HG02588 (cell line): Measurements from ENCODE around the gene TMEM89.

ENCODE experiments used
- ATAC-seq: cut with Tn5 transposase; IDR thresholded peaks from one replicate; pipeline ENCODE4 v1.9.1; 2021; ENCODE audit warnings: mild to moderate bottlenecking, moderate library complexity; ENCODE audit not compliant: unreplicated experiment

The TMEM89 gene

DNA sequence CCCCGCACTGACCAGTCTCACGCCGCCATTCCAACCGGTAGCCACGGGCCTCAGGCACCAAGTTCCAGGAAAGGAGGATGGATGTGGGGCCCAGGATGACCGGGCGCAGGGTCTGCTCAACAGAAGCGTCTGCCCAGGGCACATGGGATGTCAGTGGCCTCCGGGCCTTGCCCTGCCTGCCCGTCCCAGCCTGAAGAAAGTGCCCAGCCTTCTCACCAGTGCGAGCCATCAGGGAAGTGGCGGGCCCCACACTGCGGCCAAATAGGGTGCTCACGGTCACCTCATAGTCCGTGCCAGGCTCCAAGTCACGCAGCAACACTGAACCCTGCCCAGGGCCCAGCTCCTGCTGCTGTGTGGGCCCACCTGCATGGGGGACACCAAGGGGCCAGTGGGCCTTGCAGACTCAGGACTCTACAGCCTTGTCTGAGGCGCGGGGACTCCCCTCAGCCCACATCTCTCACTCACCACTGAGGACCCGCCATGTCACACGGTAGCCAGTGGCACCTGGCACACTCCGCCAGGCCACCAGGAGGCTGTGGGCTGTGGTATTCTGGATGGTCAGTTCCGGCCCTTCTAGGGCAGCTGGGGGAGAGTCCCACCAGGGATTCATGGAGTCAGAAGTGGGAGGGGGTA is 29.6 kb downstream of the TMEM89 start:
- ATAC-seq = no peak

DNA sequence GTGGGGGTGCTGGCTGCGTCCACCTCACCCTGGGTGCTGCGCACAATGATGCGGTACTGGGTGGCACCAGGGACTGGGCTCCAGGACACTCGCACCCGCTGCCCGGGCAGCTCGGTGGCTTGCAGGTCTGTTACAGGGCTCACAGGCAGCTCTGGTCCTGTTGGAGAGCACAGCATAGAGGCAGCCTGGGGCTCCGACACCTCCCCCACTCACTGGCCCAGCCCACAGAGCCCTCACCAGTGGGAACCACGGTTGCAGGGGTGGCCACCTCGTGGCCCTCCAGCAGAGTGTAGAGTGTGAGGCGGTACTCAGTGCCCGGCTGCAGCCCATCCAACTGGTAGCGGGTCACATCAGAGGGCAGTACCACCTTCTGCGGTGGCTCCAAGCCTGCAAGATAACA is 30.1 kb downstream of the TMEM89 start:
- ATAC-seq = no peak

- ATAC-seq = no peak
These were observed 33.3 kb downstream of the TMEM89 start for GRCh38 chr3:48588230-48588629.

- no peak for ATAC-seq
These were observed 33.9 kb downstream of the TMEM89 start for GRCh38 chr3:48587686-48588085.

DNA sequence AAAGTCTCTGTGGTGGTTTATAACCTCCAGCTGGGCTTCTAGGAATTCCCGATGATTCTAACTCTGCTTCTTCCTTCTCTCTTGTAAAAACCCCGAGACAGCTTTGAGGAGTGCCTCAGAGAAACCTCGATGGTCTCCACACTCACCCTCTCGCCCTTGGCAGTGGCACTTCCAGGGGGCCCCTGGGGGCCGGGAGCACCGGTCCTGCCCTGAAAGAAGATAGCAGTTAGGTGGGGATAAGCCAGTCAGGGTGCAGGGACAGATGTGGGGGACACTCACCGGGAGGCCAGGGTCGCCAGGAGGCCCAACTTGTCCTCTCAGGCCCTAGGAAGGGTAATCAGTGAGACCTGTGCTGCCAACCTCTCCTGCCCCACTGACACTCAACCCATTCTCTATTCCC is 36.2 kb downstream of the TMEM89 start:
- no peak for ATAC-seq

DNA sequence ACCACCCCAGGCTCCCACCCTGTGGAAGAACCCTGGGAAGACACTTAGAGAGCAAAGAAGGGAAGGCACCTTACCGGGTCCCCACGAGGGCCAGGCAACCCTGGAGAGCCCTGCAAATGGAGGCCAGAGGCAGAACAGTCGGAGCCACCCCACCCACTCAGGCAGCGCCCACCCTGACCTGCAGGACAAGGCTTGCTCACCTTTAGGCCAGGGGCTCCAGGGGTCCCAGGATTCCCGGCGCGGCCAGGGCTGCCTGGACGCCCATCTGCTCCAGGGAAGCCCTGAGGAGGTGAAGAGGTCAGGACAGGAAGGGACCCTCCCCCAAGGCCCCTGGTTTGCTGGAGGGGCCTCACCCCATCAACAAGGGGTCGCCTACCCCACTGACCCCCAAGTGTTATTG is 36.7 kb downstream of the TMEM89 start:
- no peak for ATAC-seq

GRCh38 chr3:48581621-48582481 is 39.7 kb downstream of the TMEM89 start:
- no peak for ATAC-seq

DNA sequence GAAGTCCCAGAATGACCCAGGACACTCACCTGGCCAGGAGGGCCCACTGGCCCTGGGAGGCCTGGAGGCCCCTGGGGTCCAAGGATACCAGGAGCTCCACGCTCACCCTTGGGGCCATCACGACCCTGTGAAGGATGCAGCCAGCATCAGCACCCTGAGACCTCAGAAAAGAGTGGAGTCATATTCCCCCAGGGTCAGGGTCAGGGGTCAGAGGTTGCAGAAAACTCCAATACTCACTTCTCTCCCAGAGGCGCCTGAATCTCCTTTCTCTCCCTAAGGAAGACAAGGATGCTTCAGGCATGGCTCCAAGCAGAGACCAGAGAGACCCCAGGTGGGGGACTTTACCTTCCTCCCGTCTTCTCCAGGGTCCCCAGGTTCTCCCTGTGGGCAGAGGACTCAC is 44.9 kb downstream of the TMEM89 start:
- no peak for ATAC-seq

DNA sequence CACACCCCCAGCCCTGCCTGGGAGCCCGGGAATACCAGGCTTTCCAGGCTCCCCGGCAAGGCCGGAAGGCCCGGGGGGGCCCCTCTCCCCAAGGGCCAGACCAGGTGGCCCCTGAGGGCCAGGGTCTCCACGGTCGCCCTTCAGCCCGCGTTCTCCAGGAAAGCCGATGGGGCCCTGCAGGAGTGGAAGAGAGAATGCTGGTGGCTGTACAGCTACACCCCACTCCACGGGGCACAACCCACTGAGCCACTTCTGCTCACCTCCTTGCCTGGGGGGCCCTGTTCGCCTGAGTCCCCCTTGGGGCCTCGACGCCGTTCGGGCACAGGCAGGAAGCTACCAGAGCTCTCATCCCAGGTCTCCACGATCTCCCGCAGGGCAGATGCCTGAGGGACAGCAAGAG is 46.2 kb downstream of the TMEM89 start:
- ATAC-seq = no peak

GRCh38 chr3:48573973-48574585 is 47.5 kb downstream of the TMEM89 start:
- ATAC-seq = no peak

GRCh38 chr3:48572517-48572916 is 49.1 kb downstream of the TMEM89 start:
- no peak for ATAC-seq

DNA sequence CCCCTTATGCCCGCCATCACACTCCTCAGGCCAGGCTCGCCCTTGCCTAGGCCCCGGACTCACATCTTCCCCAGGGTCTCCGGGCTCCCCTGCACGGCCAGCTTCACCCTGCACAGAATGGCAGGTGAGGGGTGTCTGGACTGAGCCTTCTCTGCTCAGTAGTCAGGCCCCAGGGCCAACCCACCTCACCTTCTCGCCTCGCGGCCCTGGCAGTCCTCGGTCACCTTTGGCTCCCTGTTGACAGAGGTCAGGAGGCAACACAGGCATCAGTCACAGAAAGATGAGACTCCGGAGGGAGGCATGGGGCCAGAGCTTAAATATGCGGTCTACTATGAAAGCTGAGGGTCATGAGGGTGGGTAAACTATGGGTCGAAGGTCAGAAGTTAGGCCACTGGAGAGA is 49.6 kb downstream of the TMEM89 start:
- ATAC-seq = no peak
